ENCODE measurements around the gene RNASE8. TPM values are rescaled to one million over a fixed set of nuclear protein-coding genes. Genes with fewer than 3 reads are reported as not detected.

RNASE8 gene
- total RNA-seq, 2 experiments from 2014 or later: not detected

DNA sequence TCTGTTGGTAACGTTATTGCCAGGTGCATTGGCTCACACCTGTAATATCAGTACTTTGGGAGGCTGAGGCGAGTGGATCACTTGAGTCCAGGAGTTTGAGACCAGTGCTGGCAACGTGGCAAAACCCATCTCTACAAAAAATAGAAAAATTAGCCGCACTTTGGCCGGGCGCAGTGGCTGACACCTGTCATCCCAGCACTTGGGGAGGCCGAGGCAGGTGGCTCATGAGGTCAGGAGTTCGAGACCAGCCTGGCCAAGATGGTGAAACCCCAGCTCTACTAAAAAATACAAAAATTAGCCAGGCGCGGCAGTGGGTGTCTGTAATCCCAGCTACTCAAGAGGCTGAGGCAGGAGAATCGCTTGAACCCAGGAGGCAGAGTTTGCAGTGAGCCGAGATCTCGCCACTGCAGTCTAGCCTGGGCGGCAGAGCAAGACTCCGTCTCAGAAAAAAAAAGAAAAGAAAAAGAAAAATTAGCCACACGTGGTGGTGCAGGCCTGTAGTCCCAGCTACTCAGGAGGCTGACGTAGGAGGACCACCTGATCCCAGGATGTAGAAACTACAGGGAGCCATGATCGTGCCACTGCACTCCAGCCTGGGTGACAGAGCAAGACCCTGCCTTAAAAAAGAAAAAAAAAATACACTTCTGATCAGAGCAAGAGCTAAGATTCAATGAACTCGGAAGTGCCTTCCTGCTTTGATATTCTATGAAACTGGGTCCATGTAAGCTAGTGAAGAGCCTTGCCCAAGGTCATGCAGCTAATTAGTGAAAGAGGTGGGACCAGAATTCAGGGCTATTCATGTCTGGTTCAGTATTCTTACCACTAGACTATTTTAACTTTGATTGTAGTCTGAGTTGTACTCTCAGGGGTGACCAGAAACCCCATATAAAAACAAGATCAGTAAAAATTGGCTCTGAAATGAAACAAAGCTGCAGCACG is 4.2 kb upstream of the RNASE8 start:
- ChIA-PET POLR2A (interaction anchor here (0.7 kb wide), 1 partner anchor 18 kb away, joined by 3 read pairs; no protein-coding TSS in a partner anchor), CTCF (ENCODE audit: unreplicated experiment) (no interaction called here)
- Histone ChIP-seq H3K9me3 (ENCODE audit: low read length) (no peaks in the 10 kb centered on the region), H2AFZ (ENCODE audit: low read length) (no peak overlapping the region), H3K4me3 (ENCODE audit: low read depth, low read length, poor library complexity, severe bottlenecking) (no peak overlapping the region), H3K4me2 (ENCODE audit: low read length) (no peak overlapping the region), H3K36me3 (ENCODE audit: insufficient read depth, low read length) (no peaks in the 10 kb centered on the region), H4K20me1 (ENCODE audit: insufficient read depth, low read length) (no peaks in the 10 kb centered on the region), H3K4me1 (ENCODE audit: insufficient read depth, low read length, poor library complexity, severe bottlenecking) (no peaks in the 10 kb centered on the region), H3K9me2 (ENCODE audit: insufficient read depth, low read length) (no peaks in the 10 kb centered on the region), H3K27ac (ENCODE audit: low read depth, low read length, poor library complexity, severe bottlenecking) (no peak overlapping the region), H3K79me2 (ENCODE audit: insufficient read depth, low read depth, low read length) (no peaks in the 10 kb centered on the region)
- TF ChIP-seq, protein P1, sequence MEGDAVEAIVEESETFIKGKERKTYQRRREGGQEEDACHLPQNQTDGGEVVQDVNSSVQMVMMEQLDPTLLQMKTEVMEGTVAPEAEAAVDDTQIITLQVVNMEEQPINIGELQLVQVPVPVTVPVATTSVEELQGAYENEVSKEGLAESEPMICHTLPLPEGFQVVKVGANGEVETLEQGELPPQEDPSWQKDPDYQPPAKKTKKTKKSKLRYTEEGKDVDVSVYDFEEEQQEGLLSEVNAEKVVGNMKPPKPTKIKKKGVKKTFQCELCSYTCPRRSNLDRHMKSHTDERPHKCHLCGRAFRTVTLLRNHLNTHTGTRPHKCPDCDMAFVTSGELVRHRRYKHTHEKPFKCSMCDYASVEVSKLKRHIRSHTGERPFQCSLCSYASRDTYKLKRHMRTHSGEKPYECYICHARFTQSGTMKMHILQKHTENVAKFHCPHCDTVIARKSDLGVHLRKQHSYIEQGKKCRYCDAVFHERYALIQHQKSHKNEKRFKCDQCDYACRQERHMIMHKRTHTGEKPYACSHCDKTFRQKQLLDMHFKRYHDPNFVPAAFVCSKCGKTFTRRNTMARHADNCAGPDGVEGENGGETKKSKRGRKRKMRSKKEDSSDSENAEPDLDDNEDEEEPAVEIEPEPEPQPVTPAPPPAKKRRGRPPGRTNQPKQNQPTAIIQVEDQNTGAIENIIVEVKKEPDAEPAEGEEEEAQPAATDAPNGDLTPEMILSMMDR (conservative IDR thresholded peaks at IDR 0.05; ENCODE audit: low read length): no peak
- TF ChIP-seq EZH2phosphoT487 (IDR thresholded peaks at IDR 0.05; ENCODE audit: borderline replicate concordance, low read depth, low read length): no peak
- intact Hi-C loops (cut with micrococcal nuclease; ENCODE audit: unreplicated experiment): no loop called here
- no TSS peak for BruUV-seq (replicated peaks)
- DNase-seq (ENCODE audit: low spot score): no peak

- POLR2A ChIA-PET: no interaction called here
- no TSS peak for BruUV-seq (replicated peaks)
These were observed 3.4 kb upstream of the RNASE8 start for GRCh38 chr14:21054123-21054767.

More at GRCh38 chr14:21054123-21054767, 3.4 kb upstream of the RNASE8 start:
- Histone ChIP-seq H4K20me1 (ENCODE audit: insufficient read depth, low read length) (no peaks in the 10 kb centered on the region), H3K9me2 (ENCODE audit: insufficient read depth, low read length) (no peaks in the 10 kb centered on the region), H3K9me3 (ENCODE audit: low read length) (no peaks in the 10 kb centered on the region), H2AFZ (ENCODE audit: low read length) (no peak overlapping the region), H3K27ac (ENCODE audit: low read depth, low read length, poor library complexity, severe bottlenecking) (no peak overlapping the region), H3K4me3 (ENCODE audit: low read depth, low read length, poor library complexity, severe bottlenecking) (no peak overlapping the region), H3K36me3 (ENCODE audit: insufficient read depth, low read length) (no peaks in the 10 kb centered on the region), H3K4me2 (ENCODE audit: low read length) (no peak overlapping the region), H3K79me2 (ENCODE audit: insufficient read depth, low read depth, low read length) (no peaks in the 10 kb centered on the region), H3K4me1 (ENCODE audit: insufficient read depth, low read length, poor library complexity, severe bottlenecking) (no peaks in the 10 kb centered on the region)
- intact Hi-C loops (cut with micrococcal nuclease; ENCODE audit: unreplicated experiment): no loop called here
- TF ChIP-seq EZH2phosphoT487 (IDR thresholded peaks at IDR 0.05; ENCODE audit: borderline replicate concordance, low read depth, low read length): no peak
- TF ChIP-seq, protein P1 (conservative IDR thresholded peaks at IDR 0.05; ENCODE audit: low read length): no peak
- CTCF ChIA-PET (ENCODE audit: unreplicated experiment): no interaction called here
- no peak for DNase-seq (ENCODE audit: low spot score)

Data from OCI-LY7 (cell line).